Renal cortical epithelial cell (primary cell): ENCODE data around the gene ZDHHC14. TPM values are rescaled to one million over a fixed set of nuclear protein-coding genes. Genes with fewer than 3 reads are reported as not detected.
"Not testable (repeated sequence)": the region's sequence is repeated elsewhere in the genome, so short reads cannot be mapped to it uniquely, and the experiment has no call there.

Source experiments
- DNase-seq: peaks from one replicate; pipeline ENCODE4 v3.0.0-alpha.2; 2011; ENCODE audit warnings: low read depth
- total RNA-seq: library from RNA; depleted of rRNA; stranded (reverse); fragments of >200 nt; gene quantifications from 2 replicates; pipeline ENCODE4 v1.2.3, GENCODE V29; 2014

Gene ZDHHC14
- total RNA-seq, 1 donor from 2014 or later = 5.3 TPM

DNA sequence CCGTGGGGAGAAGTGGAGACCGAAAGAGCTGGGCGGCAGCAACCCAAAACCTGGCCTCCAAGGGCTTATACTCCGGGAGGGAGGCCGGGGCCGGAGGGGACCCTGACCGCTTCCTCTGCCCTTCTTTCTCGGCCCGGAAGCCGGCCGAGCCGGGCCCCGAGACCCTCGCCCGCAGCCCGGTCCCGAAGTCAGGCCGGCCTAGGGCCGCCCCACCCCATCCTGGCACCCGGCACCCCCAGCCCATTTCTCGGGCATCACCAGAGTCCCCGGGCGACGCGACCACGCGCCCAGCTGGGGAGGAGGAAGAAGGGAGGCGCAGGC lies 572 bp upstream of the ZDHHC14 start:
- no peak for DNase-seq

DNA sequence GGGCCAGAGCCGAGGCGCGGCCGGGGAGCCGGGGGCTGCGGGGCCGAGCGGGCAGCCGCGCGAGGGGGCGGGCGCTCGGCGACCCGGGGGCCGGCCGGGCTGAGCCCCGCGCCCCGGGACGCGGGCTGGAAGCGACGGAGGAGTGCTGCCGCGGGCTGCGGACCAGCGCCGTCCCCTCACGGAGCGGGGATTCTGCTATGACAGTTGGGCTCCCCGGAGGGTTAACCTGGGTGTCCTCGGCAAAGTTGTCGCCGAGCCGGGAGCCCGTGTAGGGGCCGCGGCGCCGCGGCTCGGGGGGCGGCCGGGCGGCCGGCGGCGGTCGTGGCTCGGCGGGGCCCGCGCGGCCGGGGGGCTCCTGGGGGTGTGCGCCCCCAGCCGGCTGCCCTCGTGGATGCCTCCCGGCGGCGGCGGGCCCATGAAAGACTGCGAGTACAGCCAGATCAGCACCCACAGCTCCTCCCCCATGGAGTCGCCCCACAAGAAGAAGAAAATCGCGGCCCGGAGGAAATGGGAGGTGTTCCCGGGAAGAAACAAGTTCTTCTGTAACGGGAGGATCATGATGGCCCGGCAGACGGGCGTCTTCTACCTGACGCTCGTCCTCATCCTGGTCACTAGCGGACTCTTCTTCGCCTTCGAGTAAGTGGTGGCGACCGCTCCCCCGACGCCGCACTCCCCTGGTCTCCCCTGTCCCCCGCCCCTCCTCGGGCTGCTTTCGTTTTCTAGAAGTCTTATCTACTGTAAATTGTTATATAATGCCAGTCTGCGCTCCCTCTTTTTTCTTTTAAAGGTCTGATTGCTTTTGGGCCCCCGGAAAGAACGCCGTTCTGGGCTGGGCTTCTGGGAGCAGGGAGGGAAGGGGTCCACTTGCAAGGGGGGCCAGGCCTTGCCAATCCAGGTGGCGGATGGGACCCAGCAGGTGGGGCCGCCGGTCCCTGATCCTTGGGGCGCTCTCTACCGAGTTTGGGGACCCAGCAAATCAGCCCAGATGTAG lies 936 bp downstream of the ZDHHC14 start:
- DNase-seq = peak; percentile 31

DNA sequence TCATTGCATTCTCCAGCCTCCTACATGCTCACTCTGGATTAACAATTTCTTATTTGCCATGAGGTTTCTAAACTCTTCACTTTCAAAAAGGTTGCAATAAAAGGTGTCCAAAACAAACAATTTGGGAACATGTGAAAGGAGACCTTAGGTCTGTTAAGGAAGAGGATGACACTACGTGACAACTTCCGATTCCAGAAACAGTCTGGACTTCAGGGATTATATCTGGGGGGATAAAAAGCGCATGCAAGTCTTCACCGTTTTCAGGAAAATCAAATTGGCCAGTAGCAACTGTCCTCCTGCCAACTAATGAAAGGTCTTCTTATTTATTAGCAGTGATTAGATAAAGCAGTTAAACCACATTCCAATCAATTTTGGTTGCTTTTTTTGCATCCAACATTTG lies 1.8 kb downstream of the ZDHHC14 start:
- no peak for DNase-seq

DNA sequence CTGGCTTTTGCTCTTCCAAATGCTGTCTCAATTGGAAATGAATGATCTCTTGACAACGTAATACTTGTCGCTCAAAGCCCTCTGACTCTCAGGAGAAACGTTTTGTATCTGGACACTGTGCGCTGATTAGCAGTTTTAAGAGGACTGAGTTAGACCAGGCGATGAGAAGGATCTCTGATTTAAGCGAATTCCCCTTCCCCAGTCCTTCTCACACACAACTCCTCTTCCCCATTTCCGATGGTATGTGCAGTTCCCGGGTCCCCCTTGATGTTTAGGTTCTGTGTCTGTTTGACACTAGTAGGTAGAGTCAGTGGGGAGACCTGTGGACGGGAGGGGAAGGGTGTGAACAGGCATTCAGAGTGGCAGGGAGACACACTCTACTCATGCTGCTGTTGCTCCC lies 2.5 kb downstream of the ZDHHC14 start:
- no peak for DNase-seq

DNA sequence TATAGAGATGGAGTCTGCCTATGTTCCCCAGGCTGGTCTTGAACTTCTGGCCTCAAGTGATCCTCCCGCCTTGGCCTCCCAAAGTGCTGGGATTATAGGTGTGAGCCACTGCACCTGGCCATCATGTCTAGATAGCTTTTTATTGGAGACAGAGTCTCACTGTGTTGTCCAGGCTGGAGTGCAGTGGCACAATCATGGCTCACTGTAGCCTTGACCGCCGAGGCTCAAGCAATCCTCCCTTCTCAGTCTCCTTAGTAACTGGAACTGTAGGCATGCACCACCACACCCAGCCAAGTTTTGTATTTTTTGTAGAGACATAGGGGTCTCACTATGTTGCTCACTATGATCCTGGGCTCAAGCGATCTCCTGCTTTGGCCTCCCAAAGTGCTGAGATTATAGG lies 4.0 kb downstream of the ZDHHC14 start:
- DNase-seq = not testable (repeated sequence)

DNA sequence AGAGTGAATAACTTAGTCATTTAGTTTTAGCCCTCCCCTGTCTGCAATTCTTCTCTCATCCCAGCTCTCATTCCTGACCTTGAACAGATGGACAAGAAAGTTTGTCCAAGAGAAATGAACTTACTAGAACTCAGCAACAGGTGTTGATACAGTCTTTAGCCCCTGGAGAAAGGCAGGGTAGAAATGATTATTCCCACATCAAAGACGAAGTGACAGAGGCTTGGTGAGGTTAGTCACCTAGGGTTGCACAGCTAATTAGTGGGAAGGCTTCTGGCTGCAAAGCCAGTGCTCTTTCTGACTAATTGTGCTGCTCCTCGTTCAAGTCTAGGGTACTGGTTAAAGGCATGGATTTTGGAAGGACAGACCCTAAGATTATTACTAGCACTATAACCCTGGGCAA lies 4.5 kb downstream of the ZDHHC14 start:
- DNase-seq = peak; percentile 23

DNA sequence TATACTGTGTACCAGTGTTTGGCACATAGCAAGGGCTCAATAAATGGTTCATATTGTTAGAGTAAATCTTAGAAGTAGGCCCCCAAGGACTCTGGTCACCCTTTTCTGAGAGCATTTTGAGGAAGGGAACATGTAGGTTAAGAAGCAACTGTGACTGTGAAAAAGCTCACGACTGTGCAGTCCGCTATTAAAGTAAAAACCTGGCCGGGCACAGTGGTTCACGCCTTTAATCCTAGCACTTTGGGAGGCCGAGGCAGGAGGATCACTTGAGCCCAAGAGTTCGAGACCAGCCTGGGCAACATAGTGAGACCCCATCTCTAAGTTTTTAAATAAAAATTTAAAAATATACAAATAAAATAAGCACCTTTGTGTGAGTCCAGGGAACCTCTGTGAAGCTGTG lies 5.0 kb downstream of the ZDHHC14 start:
- no peak for DNase-seq

DNA sequence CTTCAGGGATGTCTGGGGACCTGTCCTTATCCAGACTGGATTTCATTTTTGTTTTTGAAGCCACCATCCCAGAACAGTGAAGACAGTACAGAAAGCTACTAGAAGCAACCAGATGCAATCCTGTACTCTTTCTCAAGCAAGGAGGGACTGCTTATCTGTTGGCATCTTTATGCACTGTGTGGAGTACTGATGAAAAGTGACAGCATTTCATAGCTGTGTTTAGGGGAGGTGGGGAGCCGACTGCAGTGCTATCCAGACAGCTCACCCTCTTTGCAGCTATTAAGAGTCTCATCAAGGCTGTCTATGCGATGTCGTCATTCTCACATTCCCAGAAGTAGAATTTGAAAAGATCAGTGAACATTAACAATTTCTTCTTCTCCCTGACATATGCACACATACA lies 5.5 kb downstream of the ZDHHC14 start:
- no peak for DNase-seq

DNA sequence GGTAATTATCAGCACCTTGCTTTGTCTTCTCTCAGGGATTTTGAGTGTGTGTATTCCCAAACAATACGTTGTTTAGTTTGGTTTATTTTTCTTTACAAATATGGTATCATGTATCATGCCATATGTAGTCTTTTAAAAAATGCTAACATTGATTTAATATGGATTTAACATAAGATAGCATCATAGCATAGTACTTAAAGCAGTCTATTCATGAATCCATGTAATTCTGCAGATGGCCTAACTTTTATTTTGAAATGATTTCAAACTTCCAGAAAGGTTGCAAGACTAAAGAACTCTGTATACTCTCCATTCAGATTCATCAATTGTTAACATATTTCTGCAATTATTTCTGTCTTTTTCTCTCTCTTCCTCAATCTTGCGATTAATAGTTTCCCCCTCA lies 7.9 kb downstream of the ZDHHC14 start:
- no peak for DNase-seq

DNA sequence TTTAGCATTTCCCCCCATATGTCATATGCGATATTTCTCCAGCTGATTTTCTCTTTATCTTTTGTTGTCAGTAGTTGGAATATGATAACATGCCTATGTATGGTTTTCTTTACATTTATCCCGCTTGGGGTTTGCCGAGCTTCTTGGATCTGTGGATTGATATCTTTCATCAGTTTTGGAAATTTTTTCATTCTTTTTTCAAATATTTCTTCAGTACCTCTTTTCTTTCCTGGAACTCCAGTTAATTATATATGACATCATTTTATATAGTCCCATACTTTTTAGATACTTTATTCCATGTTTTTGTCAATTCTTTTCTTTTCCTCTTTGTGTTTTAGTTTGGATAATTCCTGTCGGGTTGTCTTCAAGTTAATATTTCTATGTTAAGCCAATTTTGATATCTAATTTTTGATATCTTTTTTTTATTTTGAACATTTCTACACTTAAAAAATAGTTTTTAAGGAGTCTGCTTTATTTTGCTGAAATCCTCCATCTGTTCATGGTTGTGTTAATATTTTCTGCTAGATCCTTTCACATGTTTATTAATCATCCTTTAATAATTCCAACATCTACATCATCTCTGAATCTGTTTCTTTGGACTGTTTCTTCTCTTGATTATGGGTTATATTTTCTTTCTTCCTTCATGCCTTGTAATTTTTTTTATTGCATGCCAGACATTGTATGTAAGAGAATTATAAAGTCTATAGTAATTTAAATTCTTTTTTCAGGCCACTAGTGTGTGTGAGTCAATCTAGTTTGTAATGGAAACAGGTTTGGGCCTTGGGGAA lies 9.5 kb downstream of the ZDHHC14 start:
- DNase-seq = no peak

DNA sequence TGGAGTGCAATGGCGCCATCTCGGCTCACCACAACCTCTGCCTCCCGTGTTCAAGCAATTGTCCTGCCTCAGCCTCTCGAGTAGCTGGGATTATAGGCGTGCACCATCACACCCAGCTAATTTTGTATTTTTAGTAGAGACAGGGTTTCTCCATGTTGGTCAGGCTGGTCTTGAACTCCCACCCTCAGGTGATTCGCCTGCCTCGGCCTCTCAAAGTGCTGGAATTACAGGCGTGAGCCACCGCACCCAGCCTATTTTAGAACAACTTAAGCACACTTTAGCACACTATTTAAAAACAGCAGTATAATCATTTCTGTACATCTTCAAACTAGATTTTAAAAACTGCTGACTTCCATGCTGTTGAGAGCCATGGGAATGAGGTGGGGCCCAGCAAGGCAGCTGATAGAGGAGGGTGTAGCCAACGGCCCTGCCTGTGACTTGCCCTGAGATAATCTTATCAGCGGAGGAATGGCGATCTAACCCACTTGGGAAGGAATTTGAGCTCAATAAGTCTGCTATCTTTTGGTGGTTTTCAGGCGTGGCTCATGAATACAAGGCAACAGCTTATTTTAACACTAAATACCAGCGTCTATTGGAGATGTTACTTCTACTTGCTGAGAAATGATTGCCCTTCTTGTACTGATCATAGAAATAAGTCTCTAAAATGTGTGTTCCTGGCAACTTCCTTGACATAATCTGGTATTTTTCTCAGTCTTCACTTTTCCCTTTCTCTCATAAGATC lies 12.1 kb downstream of the ZDHHC14 start:
- no peak for DNase-seq

DNA sequence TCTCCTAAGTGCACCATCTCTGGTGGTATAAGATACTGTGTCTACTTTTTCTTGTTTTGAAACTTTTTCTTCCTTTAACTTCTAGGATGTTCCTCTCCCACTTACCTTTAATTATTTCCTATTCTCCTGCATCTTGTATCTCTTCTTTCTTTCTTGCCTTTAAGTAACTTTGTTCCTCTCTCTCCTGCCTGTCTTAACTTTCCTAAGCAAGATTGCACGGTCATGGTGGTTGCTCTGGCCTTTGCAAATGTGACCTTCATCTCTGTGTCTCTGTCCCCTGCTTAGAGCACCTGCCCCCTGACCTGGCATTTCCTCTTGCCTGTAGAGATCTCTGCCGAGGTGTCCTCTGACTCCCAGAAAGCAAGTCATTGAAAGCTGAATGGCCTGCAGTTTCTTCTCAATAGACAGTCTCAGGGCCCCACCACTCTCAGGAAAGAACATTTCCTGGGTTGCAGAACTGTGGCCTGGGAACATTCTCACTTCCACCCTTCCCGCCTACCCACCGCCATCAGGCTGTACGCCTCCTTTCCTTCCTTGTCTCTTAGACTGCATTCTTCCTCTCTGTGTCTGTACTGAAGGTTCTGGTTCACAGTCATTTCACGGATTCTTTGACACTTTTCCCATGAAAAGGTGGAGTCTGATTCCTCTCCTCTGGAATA lies 12.8 kb downstream of the ZDHHC14 start:
- DNase-seq = no peak

DNA sequence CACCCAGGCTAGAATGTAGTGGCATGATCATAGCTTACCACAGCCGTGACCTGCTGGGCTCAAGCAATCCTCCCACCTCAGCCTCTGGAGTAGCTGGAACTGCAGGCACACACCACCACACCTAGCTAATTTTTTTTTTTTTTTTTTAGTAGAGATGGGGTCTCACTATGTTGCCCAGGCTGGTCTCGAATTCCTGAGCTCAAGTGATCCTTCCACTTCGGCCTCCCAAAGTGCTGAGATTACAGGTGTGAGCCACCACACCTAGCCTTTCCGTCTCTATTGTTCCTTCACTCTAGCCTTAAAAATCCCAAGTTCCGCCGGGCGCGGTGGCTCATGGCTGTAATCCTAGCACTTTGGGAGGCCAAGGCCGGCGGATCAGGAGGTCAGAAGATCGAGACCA lies 14.2 kb downstream of the ZDHHC14 start:
- not testable (repeated sequence) for DNase-seq

DNA sequence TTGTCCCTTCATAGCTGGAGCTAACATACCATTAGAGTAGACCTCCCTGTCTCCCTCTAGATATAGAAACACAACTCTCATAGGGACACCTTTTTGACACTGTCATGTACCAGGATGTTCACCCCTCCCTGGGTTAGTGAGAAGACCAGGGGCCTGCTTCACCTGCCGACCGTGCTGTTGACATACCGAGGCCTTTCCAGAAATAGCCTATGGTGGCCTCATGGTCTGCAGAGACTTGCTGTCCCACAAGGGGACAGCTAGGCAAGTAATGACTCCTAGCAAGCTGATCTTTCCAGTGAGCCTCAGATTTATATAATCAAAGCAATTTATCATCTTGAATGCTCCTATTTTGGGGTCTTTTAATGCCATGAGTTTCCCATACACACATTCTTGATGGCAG lies 15.0 kb downstream of the ZDHHC14 start:
- DNase-seq = no peak

DNA sequence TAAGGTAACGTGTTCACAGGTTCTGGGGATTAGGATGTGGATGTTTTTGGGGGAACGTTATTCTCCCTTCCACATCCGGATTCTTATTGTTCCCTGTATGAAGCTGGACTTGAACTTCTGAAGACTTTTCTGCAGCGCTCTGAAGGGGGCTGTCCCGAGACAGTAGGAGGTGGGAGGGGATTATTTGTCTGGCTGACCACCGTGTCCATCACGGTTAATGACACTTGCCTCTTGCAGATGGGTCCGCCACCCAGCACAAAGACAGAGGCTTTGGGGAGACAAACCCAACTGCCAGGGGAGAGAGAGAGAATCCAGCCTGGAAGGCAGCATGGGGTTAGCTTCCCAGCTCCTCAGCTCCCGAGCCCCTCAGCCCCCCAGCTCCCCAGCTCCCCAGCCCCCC lies 16.7 kb downstream of the ZDHHC14 start:
- no peak for DNase-seq

DNA sequence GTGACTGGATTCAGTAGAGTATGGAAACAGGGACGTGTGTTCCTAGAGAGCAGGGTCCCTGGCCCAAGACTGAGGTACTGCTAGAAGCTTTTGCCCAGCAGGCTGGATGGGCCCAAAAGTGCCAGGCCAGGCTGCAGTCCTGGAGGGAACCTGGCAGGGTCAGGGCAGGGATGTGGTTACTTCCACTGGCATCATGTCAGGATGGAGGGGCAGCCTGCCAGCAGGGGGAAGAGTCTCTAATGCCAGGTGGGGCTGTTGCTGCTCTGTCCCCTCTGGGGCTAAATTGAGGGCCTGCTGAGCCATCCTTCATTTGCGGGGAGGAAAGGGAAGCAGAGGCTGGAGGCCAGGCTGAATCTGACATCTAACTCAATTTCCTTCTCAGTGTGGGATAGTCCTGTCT lies 17.2 kb downstream of the ZDHHC14 start:
- no peak for DNase-seq

DNA sequence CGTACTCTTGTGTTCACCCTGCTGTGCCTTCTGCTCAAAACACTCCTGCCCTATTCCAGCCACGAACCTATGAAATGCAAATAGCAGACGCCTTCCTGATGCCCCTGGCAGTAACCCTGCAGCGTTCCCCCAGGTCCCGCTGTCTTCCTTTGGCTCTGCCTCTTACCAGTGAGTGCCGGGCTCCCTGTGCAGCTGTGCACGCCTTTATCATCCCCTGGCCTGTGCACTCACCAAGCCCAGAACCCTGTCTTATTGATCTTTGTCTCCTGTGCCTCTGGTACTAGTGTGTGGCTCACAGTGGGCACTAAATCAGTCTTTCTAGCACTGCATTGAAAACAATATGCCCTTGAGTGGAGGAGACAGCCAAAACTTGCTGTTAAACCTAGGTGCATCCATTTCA lies 19.7 kb downstream of the ZDHHC14 start:
- no peak for DNase-seq

DNA sequence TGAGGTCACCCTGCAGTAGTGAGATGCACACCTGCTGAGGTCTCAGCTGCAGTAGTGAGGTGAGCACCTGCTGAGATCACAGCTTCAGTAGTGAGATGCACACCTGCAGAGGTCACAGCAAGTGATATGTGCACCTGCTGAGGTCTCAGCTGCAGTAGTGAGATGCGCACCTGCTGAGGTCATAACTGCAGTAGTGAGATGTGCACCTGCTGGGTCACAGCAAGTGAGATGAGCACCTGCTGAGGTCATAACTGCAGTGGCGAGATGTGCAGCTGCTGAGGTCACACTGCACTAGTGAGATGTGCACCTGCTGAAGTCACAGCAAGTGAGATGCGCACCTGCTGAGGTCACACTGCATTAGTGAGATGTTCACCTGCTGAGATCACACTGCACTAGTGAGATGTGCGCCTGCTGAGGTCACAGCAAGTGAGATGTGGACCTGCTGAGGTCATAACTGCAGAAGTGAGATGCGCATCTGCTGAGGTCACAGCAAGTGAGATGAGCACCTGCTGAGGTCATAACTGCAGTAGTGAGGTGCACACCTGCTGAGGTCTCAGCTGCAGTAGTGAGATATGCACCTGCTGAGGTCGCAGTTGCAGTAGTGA lies 20.8 kb downstream of the ZDHHC14 start:
- no peak for DNase-seq

DNA sequence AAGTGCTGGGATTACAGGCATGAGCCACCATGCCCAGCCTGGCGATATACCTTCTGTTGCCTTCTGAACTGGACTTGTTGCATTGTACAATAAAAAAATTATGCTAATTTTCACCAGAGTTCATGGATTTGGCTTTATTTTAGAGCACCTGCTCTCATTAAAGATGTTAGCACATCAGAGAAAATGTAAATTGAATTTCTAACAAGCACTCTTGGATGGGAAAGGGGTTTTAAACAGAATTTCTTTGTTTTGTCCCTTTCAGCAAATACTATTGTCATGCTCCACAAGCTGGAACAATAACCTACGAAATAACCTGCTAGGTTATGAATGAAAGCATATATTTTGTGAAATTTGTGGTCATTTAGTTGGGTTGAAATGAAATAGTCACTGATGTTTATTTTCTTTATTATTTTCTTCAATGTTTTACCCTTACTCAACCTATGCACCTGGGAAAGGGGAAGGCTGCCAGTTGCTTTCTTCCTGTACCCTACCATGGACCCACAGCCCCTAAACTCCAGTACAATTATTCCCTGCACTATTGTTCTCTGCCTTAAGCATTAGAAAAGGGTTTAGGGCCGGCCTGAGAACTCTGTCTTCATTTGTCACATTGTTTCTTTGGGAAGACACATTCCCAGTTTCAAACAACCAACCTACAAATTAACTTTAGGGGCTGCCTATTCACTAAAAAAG lies 22.2 kb downstream of the ZDHHC14 start:
- no peak for DNase-seq

DNA sequence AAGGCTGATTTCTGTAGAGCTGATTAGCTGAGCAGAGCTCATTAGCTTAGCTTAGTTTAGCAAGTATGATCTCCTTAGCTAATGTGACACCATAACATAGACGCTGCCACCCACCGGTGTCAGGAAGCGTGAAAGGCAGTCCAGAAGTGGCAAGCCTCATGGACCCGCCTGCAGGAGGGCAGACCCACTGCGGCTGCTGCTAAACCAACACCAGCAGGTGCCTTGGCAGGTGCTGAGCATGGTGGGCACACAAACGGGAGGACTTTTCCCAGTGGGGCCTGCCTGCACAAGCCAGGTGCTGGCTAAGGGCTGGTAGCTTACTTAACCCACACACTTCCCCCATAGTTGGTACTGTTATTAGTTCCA lies 22.7 kb downstream of the ZDHHC14 start:
- DNase-seq = no peak

DNA sequence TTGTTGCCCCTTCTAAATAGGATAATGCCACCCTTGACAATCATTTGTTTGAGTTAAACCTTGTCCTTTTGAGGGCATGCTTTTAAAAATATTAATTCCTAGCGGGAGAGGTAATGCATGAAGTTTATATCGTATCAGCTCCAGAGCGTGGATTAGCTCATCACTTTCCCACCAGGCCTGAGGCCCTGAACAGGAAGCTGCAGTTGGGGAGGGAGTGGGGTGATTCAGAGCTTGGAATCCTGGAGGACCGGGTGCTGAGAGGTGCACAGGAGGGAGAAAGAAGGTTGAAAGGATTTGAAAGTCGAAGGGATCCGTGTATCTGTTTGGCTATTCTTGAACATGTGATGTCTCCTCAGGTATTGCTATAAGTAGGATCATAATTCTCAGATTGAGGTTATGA lies 25.0 kb downstream of the ZDHHC14 start:
- no peak for DNase-seq
